HG02763 (cell line): ENCODE data around the gene BCL11A.

Experiments used
- ATAC-seq: cut with Tn5 transposase; IDR thresholded peaks from one replicate; pipeline ENCODE4 v1.9.1; 2021; ENCODE audit warnings: mild to moderate bottlenecking, moderate library complexity; ENCODE audit not compliant: unreplicated experiment

The BCL11A gene

GRCh38 chr2:60553495-60554073 is at the start of gene BCL11A:
TSS of gene BCL11A (minus strand) at chr2:60553654. CDS start at chr2:60553270, 384 bp downstream.
- ATAC-seq: no peak

GRCh38 chr2:60602828-60603532 is 49.5 kb upstream of the BCL11A start:
- no peak for ATAC-seq

- ATAC-seq: no peak
Observed at GRCh38 chr2:60602388-60602787, 48.9 kb upstream of the BCL11A start.

DNA sequence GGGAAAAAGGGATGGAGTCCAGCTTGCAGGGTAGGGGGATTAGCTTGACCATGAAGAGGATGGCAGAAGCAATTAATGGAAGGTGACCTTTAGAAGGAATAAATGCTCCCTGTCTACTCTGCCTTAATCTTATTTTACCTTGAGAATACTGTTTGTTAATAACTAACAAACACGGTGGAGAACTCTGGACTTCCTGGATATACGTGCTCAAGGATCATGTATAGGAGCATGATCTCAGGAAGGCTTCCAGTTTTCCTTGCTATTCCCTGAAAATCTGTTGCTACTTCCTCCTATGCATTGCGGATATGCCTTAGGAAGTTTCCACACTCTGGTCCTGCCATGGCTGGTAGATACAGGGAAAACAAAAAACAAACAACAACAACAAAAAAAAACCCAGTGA is 44.8 kb upstream of the BCL11A start:
- ATAC-seq: no peak

DNA sequence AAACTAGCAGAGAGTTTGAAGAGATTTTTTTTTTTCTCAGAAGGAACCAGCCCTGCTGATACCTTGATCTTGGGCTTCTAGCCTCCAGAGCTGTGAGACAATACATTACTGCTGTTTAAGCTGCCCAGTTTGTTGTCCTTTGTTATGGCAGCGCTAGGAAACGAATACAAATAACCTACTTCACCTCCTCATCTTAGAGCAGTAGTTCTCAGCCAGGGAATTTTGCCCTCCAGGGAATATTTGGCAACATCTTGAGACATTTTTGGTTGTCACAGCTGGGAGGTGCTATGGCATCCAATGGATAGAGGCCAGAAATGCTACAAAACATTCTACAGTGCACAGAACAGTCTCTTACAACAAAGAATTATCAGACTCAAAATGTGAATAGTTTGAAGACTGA is 43.9 kb upstream of the BCL11A start:
- ATAC-seq: no peak

DNA sequence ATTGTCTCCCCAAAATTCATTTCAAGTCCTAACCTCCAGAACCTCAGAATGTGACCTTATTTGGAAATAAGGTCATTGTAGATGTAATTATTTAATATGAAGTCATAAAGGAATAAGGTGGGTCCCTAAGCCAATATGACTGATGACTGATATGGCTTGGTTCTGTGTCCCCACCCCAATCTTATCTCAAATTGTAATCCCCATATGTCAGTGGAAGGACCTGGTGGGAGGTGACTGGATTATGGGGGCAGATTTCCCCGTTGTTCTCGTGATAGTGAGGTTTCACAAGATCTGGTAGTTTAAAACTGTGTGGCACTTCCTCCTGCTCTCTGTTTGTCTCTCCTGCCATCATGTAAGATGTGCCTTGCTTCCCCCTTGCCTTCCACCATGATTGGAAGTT is 43.0 kb upstream of the BCL11A start:
- no peak for ATAC-seq

DNA sequence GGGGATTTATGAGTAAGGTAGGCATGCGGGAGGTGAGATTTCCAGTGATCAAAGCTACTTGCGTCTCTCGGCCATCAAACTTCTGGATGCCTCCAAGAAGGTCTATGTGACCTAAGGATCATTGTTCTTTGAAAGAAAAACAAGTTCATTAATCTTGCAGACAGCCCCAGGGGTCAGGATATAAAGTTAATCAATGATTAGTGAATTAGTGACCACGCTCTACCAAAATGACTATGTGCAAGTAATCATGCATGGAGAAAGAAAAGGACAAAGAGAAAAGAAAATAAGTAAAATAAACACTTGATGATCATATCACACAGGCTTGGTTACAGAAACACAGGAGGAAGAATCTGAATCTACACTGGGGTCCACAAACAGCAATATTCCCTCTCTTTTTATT is 42.5 kb upstream of the BCL11A start:
- ATAC-seq: no peak

DNA sequence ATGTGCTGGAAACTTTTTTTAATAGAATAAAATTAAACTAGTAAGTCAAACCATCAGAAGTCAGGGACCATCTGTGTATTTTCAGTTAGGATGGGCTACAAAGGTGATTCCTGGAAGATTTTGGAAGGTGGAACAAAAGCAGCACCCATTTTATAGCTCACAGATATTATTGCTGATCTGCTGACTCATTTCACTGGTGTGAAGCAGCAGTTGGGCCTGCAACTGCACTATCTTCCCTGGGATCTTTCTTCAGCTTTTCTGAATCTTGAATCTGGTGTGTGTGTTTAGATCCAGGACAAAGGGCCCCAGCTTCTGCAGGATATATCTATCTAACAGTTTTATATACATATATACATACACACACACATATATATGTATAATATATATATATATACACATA is 35.6 kb upstream of the BCL11A start:
- ATAC-seq: no peak

GRCh38 chr2:60586081-60586480 is 32.6 kb upstream of the BCL11A start:
- ATAC-seq: no peak

DNA sequence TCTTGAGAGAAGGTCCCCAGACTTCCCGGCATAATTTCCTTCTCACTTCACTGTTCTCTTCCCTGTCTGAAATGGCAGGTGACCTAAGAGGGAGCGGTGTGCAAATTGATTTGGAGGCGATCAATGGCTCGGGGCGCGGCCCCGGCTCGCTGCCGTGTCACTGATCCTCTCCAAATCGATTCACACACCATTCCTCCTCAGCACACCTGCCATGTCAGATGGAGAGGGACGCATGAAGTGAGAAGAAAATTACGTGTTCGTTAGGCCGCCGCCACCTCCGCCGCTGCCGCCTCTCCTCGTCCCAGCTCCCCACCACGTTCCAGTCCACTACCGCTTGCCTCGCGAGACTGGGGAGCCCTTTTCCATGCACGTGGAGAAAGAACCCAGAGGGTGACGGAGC is 31.8 kb upstream of the BCL11A start:
- no peak for ATAC-seq

- ATAC-seq: no peak
Observed at GRCh38 chr2:60583604-60584003, 30.1 kb upstream of the BCL11A start.

DNA sequence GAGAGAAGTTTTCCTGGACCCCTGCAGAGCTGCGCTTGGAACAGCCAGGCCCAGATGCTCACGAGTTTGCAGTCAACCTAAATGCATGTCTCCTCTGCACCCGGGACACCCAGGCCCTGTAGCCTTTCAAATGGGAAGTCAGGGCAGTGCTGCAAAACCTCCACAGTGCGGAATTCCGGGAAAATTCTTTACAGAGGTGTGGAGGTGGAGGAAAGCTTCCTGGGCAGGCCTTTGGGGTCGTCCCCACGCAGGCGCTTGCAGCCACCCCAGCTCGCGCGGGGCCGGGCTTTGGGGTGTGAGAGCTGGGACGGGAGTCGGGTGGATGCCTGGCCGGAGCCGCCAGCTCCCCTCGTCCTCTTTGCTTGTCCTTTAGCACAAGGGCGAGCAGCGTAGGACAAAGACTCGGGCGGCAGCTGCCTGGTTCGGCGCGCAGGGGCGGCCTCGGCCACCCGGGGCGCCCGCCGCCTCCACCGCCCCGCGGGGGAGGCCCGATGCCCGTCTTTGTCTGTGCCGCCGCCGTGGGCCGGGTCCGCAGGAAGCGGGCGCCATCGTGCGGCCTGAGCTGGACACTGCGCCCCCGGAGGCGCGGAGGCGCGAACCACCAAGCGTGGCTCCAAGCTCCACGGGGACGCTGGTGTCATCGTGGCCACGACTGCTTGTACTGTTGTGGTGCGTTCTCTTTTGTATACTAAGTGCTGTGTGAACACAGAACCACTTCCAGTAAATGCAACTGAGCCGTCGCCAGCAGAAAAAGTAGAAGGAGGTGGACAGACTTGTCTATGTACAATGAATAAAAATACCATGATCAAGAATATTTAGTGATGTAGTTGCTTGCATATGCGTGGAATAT is 28.2 kb upstream of the BCL11A start:
- ATAC-seq: peak; percentile 91

DNA sequence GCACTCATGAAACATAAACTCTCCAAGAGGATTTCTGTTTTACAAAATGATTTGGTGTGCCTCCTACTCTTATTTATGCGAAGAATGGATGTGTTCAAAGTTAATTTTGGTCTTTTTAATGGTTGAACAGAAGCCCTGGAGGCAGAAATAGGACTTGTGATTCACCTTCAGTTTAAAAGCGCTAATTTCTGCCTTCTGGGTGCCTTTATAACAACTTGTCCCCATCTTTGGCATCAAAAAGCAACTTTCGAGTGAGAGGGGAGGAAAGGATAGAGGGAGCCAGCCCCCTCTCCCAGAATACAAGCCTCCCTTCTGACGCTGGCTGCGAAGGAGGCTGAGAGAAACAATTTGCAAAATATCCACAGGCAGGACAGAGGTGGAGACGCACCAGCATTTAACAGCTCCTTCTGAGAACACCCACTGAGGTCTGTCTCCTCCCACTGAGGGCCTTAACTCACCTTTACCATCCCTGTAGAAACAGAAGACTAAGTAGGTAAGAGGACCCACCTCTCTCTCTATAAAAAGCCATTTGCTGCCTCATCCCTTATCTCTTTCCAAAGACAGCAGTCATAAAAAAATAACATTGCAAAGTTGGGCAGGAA is 24.3 kb upstream of the BCL11A start:
- ATAC-seq: no peak

GRCh38 chr2:60573251-60573650 is 19.8 kb upstream of the BCL11A start:
- ATAC-seq: no peak

DNA sequence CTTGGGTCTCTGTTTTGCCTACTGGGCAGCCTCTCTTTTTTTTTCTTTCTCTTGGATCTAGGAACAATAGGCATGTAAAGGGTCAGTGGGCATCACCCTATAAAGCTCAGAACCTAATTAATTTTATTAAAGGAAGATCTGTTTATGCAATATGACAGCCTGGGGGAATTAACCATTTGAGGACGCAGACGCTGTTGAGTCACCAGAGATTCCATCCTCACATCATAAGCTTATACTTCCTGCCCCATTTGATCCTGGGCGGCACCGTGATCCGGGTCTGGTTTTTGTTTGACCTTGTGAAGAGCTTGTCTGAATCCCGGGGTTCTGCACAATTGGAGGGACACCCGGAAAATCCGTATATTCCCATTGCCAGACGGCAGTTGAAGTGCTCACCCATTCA is 16.8 kb upstream of the BCL11A start:
- no peak for ATAC-seq

DNA sequence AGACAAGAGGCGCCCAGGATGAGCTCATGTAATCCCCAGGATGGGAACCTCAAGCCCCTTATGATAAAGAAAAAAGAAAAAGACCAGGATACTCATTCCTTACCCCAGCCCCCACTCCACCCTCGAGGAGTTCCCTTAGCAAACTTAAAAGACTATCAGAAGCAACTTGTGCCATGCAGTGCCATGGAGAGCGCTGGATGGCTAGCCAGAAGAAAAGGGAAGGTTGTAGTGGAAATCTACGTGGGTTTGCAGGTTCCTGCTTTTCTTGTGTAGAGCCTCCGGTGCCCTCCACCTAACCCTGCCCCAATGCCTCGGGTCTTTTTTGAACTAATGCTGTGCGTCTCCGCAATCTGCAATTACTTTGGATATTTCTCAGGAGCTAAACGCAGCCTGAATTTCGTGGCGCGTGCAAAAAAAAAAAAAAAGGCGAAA is 16.2 kb upstream of the BCL11A start:
- ATAC-seq: no peak

GRCh38 chr2:60567919-60568768 is 14.7 kb upstream of the BCL11A start:
- no peak for ATAC-seq

DNA sequence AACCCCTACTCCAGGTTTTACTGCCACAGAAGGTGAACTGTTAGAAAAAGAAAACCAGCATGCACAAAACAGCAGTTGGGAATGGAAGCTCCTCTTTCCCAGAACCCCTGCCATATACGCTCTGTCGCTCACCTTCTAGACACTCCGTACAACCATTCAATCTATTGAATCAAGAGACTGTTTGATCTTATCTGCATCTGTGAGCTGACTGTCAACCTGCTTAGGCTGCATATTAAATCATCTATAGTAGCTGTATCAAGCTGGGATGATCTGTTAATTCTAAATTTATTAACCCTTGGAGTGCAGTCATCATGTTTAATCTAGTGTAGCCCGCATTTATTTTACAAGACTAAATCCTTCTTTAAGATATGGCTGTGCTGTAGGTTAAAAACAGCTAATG is 13.6 kb upstream of the BCL11A start:
- ATAC-seq: no peak

GRCh38 chr2:60565472-60565871 is 12.0 kb upstream of the BCL11A start:
- no peak for ATAC-seq
